CD4-positive, alpha-beta T cell treated with Interleukin-4 for 4 hours (primary cell): Measurements from ENCODE around the gene BNIP3.
"Not testable (repeated sequence)": the region's sequence is repeated elsewhere in the genome, so short reads cannot be mapped to it uniquely, and the experiment has no call there.

ENCODE experiments used
- DNase-seq: peaks from one replicate; pipeline ENCODE4 v3.0.0-alpha.2; 2020

BNIP3 gene

DNA sequence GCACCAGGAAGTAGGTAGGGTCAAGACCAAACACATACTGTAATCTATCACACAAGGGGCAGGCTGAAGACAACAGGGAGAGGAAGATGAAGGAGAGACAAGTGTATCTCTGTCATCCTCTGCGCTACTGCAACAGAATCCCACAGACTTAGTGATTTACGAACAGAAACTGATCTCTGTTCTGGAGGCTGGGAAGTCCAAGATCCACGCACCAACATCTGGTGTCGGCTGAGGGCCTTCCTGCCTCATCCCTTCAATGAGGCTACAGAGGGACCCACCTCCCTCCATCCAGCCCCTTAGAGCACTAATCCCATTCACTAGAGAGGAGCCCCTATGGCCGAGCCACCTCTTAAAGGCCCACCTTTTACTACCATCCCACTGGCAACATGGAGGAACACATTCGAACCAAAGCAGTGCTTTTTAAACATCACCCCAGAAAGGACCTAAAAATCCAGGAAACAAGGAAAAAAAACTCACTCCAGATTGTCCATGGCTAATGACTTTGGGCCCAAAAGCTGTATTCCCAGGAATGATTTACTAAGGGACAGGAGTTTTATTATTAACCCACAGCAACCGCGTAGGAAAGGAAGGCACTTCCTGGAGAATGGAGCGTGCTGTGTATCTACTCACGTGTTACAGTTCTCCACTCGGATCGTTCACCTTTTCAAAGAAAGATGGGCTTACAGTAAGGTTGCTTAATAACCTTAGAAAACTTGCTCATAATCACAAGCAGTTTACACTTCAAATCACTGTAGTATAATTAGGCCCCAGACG, 4.2 kb downstream of the BNIP3 start:
- DNase-seq = no peak

DNA sequence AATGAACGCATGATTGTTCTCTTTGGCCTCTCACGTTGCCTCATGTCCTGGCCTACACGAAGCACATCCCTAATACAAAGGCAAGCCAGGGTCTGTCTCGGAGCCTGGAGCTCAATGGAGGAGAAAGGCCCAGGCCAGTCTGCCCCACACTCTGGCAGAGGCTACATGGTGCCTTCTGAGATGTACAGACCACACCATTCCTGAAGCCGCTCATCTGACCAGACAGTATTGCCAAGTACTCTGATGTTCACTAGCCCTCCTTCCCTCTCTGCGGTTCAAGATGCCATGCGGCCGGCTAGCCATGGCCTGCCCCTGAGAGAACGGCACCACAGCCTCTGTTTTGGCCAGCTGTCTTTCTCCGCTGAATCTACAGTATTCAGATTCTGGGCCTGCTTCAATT, 5.9 kb downstream of the BNIP3 start:
- DNase-seq = no peak

DNA sequence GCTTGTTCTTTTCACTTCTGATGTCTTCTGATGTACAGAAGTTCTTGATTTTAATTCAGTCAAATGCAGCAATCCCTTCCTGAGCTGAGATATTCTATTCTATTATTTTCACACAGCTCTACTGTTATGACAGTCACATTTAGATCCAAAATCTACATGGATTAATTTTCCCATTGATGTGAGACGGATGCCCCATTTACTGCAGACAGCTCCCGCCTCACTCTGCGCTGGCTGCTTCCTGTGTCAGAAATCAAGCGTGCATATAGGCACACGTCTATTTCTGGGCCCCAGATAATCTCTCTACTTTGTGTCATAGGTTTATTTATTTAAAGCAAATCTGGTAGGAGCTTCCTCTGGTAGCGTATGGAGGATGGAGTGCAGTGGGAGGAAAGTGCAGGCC, 6.7 kb downstream of the BNIP3 start:
- DNase-seq = no peak

DNA sequence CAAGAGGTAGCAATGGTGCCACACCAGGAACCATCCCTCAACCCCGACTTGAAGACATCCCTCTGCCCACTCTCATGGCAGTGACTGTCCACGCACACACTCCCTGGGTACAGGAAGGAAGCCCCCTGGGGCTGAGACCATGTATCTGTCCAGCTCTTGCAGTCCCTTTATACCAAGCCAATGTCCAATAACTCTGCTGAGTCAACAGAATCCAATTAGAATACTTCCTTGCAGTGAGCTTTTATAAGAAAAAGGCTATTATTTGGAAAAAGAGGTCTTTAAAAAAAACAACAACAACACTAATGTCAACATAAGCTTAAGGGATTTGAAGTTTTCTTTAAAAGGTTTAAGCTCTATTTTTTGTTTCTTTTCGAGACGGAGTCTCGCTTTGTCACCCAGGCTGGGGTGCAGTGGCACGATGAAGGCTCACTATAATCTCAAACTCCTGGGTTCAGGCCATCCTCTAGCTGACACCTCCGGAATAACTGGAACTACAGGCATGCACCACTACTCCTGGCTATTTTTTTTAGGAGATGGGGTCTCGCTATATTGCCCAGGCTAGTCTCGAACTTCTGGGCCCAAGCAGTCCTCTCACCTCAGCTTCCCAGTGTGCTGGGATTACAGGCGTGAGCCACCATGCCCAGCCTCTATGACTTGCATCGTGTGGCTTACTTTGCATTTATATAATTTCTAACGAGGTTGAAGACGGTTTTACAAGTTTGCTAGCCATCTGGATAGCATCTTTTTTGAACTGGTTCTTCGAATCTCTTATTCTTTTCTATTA, 7.5 kb downstream of the BNIP3 start:
- DNase-seq = no peak

DNA sequence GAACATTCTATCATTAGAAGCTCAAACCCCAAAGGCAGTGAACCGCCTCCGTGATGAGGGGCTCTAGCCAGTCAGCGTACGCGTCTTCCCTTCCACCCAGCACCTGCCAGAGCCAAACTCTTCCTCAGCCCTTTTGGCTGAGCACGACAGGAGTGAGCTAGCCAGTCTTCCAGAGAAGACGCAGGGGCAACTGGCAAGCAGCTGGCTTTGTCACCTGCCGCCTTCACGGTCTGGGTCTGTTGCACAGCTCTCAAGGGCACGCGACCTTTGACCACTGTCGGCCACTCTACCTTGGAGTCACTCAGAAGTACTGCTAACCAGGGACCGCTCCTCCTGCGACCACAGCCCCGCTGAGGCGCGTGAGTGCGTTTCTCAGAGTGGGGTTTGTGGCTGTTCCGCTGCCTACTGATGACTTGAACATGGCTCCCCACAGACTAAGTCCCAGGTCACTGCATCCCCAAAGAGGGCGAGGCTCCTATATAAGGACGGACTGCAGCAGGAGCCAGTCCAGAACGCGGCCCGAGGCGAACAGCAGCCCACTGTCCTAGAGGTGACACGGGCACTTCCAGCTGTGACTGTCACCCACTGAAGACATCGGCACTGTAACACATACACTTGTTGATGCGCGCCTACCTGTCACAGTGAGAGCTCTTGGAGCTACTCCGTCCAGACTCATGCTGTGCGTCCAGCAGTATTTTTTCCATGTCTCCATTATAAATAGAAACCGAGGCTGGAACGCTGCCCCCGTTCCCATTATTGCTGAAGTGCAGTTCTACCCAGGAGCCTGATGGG, 8.4 kb downstream of the BNIP3 start:
- DNase-seq = no peak

DNA sequence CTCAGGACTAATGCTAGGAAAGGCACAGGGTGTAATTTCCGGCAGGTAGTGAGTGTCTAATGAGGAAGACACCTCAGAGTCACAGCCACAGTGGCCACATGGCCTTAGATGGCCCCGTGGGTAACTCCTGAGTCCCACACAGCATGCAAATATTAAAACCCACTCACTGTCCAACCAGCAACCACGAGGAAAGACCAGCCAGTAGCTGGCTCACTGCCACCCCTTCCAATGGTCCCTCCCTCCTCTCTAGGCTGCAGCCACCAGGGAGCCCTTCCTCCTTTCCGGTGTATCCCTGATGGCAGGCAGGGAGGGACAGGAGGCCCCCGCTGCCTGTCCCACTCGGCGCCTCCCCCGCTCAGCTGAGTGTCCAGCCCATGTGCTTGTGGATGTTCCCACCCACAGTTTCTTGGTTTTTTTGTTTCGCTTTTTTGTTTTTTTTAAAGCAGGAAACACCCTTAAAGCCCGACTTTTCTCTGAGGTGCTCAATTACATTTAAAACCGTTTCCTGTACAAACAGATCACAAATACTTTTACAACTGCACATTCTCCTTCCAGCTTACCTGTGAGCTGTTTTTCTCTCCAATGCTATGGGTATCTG, 9.2 kb downstream of the BNIP3 start:
- DNase-seq = peak; percentile 42

DNA sequence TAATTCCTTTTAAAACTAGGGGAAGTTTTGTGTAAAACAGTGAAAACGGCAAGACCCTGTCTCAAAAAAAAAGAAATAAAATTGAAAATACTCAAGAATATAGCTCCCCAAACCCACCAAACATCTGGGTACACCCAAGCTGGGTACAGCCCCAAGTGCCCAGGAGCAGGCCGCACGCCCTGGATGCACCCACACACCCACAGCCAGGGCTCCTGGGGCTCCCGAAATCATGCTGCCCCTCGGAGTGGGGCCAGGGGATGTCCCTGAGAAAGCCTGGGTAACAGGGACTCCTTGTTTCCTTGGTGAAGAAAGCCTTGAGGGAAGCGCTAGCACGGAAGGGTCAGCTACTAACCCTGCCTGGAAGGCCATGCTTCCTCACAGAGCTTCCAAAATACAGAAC, 10.1 kb downstream of the BNIP3 start:
- no peak for DNase-seq

DNA sequence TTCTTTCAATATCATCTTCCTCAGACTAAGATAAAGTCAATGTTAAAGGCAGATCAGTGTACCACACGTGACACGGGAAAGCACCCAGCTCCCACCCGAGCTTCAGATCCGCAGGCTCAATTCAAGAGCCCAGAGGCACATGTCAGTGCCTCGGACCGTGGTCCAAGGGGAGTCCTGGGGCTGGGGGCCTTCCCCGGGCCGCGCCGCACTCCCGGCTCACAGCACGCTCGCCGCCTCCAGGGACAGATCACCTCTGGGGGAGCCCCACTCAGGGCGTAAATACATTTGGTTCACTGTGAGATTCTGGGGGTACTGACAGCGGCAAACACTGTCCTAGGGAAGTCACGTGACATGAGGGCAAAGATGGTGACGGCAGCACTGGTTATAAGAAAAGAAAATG, 10.8 kb downstream of the BNIP3 start:
- DNase-seq = no peak

DNA sequence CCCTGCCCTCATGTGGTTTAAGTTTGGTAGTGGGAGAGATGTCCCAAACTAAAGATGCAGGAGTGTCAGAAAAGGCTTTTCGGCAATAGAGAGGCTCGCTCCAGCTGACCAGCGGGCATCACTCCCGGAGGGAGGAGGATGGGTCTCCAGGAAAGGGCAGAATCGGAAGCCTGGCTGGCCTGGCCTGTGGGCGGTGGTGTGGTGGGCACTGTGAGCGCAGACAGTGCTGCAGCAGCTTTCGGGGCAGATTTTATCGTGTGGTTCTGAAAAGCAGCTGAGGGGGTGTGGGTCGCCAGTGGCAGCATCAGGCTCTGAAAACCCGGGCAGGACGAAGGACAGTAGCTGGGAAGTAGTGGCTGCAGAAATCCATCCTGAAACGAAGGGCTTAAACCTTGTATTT, 12.8 kb downstream of the BNIP3 start:
- DNase-seq = no peak

DNA sequence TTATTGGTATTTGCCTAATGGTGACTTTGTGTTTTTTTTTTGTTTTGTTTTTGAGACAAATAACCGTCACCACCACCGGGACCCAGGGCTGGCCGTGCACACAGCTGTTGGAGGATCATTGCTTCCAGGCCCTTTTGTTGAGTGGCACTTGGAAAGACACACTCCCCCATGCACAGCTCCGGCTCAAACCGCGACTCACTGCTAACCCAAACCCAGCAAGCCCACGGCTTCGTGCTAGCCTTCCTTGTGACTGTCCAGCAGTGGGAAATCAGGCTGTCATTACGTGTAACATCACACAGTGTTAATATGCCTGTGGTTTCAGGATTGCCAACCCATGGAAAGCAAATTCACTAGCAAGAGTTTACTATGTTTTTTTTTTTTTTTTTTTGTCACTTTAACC, 17.4 kb downstream of the BNIP3 start:
- DNase-seq = no peak

DNA sequence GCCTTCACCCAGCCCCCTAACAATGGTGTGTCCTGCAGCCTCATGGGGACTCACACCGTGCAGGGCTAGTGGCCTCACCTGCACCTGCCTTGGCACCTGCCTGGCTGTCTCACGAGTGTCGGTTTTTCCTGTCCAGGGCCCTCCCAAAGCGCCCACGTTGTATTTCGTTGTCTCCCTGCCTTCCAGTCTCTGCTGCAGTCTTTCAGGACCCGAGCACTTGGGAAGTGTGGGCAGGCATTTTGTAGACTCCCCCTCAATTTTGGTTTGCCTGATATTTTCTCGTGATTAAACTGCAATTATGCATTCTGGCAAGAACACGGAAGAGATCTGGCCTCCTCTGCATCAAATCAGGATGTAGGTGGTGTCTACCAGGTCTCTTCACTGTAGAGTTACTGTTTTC, 17.9 kb downstream of the BNIP3 start:
- DNase-seq = no peak

DNA sequence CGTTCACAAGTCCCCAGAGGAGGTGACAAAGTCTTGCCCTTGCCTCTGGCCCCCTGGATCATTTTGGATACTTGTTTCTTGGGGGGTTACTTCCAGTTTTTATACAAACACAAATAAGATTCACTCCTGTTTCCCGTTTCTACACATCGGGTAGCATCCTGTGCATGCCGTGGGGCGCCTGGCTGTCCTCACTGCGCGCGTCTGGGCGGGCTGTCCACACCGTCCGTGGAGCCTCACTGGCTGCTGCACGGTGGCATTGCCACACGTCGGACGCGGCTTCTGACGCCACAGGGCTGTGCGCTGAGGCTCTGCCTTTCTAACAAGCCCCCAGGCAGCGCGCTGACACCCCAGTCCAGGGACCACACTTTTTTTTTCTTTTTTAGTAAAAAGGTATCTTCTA, 18.4 kb downstream of the BNIP3 start:
- no peak for DNase-seq

DNA sequence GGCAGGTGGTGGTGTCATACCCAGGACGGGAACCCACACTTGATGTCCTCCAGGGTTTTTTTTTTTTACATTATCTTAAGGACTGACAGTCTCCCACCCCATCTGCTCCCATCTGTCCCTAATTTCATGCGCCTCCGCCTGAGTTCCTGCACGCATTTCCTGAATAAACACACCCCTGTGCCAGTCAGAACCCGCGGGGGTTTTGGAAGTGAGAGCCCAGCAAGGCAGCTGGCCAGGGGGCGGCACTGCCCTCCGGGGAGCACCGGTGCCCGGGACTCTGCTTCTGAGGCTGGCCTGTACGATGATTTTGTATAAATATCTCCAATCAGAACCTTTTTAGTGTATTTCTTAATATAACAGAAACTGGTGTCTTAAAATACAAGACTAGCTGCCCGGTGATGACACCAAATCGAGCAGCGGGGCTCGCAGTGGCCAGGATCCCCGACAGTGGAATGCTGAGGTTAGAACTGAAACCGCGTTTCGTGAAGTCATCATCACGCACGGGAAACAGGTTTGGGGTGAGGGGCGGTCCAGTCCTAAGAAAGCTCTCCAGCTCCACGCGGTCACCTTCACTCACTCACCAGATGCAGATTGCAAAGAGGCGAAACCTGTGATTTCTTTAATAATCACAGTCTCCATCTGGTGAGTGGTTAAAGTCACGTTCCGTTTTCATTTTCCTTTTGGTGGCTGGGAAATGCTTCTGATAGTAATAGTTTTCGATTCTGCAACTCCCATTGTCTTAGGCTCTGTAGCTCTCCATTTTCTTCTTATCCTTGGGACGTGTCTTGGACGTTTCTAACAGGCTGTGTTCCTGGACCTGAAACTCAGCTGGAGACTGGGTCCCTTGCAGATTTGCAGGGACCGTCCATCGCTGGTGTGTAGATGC, 19.7 kb downstream of the BNIP3 start:
- DNase-seq = no peak

DNA sequence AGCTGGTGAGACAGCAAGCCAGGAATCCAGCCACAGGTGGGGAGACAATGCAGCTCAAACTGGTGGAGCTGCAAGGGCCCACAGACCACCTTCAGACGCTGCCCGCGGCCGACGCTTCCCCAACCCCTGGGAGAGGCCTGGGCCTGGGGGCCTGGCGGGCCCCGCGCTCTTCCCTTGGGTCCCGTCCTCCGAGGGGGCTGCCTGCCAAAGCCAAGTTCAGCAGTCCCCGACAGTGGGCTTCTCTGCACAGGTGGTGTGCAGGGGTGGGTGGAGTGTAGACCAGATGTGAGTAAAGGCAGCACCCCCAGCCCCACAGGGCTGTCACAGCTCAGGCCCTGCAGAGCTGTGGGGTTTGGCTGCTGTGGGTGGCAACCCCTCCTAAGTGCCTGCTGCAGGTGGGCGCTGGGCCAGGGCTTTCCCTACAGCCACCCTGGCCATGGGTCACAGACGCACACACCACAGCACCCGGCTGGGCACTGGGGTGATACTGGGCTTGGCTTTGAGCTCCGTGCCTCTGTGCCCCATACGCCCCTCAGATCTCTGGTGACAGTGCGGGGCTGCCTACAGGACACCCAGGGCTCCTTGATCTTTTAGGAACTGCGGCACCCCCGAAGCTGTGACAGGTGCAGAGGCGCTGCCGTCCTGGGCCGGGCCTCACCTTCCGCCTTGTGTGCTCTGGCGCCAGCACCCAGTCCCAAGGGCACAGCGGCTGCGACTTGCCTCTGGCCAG, 20.5 kb downstream of the BNIP3 start:
- DNase-seq = no peak

DNA sequence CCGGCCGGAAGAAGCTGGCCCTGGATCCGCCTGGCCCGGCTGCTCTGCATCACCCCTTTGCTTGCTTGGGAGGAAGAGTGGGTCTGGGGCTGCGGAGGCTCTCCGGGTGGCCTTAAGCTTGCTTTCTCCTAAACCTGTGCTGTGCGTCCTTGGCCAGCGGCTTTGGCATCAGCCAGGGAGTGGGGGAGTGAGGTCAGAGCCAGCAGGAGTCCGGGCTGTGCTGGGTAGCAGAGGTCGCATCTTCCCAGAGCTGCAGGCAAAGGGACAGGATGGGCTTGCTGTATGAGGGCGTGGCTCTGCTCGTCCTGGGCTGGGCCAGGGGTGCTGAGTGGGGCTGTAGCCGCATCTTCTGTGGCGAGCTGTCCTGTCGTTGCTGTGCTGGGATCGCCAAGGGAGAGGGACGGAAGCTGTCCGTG, 21.1 kb downstream of the BNIP3 start:
- DNase-seq = no peak

DNA sequence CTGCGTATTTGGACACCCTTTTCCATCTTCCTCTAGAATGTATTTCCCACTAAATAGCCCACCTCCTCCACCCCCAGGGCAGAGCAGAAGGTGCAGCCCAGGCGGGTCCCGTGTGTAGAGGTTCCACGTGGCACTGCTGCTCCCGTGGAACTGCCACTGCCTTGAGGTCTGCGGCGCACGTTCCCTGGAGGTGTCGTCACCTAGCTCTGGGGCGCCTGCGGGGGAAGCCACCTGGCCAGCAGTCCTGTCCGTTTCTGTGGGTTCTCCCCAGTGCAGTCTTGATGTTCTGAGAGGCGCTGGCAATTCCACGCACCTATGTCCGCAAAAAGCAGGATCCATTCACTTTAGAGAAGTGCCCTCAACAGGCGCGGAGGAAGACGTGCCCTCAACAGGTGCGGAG, 21.9 kb downstream of the BNIP3 start:
- DNase-seq = no peak

DNA sequence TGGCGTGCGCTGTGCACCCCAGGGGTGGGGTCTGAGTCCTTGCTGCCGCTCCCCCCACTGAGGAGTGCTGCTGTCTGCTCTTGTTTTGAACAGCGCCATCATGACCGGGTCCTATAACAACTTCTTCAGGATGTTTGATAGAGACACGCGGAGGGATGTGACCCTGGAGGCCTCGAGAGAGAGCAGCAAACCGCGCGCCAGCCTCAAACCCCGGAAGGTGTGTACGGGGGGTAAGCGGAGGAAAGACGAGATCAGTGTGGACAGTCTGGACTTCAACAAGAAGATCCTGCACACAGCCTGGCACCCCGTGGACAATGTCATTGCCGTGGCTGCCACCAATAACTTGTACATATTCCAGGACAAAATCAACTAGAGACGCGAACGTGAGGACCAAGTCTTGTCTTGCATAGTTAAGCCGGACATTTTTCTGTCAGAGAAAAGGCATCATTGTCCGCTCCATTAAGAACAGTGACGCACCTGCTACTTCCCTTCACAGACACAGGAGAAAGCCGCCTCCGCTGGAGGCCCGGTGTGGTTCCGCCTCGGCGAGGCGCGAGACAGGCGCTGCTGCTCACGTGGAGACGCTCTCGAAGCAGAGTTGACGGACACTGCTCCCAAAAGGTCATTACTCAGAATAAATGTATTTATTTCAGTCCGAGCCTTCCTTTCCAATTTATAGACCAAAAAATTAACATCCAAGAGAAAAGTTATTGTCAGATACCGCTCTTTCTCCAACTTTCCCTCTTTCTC, 26.0 kb downstream of the BNIP3 start:
- DNase-seq = no peak

DNA sequence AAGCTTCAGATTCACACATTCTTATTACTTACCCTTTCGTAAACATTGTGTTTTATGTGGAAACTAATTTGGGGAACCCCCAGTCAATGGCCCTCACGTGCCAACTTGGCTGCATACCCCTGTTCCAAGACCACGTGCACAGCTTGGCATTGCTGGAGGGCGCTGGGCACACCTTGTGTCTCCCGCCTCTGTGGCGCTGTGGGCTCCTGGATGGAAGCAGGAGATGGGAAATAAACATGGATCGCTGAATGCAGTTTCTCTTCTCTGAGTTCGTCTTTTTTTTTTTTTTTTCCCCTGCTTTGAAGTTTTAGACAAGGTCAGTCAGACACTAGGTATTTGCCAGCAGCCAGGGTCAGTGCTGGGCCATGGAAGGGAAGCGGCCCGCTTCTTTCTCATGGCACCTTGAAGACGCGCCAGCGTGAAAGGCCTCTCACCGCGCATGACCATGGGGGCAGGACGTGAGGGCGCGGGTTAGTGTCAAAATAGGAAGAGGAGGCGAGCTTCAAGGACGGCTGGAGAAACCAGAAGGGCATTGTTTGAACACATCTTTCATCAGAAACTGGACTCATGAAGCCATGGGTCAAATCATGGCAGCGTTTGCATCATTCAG, 27.3 kb downstream of the BNIP3 start:
- no peak for DNase-seq

DNA sequence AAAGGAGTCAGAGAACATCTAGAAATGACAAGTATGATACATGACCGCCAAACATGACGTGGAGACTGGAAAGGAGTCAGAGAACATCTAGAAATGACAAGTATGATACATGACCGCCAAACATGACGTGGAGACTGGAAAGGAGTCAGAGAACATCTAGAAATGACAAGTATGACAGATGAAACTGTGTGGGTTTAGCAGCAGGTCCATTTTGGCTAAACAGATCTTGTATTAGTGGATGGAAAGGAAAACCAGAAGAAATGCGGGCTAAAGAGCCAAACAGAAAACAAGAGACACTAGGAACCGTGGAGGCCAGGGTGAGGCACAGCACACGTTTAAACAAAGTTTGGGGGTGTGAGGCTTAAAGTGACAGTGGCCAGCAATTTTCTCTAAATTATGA, 31.8 kb downstream of the BNIP3 start:
- not testable (repeated sequence) for DNase-seq
